ENCODE measurements around the gene KIRREL3. TPM values are rescaled to one million over a fixed set of nuclear protein-coding genes. Genes with fewer than 3 reads are reported as not detected.

KIRREL3 gene
- polyA plus RNA-seq, 3 donors: 2.1 to 2.6 (median 2.5) TPM

DNA sequence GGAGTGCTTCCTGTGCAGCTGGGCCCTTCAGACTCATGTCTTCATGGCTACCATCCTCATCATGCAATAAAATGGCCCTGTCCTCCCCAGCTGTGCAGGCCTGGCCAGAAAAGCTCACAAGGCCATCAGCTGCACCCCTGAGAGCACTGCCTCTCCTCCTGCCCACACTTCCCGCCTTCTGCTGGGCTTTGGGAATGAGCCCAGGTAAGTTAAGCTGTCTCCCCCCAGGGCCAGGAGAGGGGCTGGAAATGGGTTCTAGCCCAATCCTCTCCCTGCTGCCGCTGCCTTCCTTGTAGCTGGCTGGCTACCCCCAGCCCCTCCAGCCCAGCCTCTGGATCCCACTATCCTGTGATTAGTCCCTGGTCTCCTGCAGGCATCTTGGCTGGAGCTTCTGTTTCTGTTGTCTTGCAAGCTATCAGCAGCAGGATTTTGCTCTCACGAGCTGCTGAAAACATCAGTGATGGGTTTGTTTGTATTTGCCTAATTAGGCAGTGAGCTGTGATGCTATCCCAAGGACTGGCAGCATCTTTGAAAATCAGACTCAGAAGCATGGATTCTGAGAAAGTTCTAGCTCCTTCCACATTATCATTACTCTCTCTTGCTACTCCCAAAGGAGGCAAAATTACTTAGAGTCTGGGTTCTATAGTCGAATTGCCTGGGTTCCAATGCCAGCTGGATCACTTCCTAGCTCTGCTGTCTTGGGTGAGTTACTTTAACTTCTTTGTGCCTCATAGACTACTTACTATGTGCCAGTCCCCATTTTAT is 476.9 kb downstream of the KIRREL3 start:
- no peak for DNase-seq (ENCODE audit: extremely low read depth in 1 of 11, low read depth in 9 of 11, low spot score in 4 of 11)

GRCh38 chr11:126522606-126523005 is 478.0 kb downstream of the KIRREL3 start:
- DNase-seq (ENCODE audit: extremely low read depth in 1 of 11, low read depth in 9 of 11, low spot score in 4 of 11): no peak

DNA sequence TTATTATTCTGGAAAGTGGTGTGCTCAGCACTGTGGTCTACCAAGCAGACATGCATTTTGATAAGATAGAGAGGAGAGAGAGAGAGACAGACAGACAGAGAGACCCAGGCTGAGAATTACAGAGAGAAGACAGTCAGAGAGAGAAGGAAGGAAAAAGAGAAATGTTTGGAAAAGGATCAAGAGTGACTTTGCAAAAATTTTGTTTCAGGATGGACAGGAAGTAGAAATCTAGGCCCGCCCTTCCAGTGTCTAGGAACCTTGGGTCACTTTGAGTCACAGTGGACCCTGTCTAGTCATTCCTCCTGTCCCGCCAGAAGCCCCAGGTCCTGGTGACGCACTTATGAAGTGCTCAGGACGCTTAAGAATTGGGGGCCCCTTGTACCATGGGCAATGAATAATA is 478.4 kb downstream of the KIRREL3 start:
- no peak for DNase-seq (ENCODE audit: extremely low read depth in 1 of 11, low read depth in 9 of 11, low spot score in 4 of 11)

DNA sequence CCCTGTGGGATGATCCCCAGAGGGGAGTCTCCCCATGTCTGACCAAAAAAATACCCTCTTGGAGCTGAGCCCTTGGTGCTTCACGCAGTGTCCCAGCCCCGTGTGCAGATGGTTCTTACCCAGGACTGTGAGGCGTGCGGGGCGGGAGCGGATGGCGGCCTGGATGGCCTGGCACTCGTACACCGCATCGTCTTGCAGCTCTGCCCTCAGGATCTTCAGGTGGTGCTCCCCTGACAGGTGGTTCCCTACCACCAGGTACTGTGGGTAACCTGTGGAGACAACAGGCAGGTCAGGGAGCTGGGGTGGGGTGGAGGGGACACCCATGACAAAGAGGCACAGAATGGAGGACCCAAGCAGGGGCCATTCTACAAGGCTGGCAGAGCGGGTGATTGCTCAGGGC is 479.4 kb downstream of the KIRREL3 start:
- no peak for DNase-seq (ENCODE audit: extremely low read depth in 1 of 11, low read depth in 9 of 11, low spot score in 4 of 11)

DNA sequence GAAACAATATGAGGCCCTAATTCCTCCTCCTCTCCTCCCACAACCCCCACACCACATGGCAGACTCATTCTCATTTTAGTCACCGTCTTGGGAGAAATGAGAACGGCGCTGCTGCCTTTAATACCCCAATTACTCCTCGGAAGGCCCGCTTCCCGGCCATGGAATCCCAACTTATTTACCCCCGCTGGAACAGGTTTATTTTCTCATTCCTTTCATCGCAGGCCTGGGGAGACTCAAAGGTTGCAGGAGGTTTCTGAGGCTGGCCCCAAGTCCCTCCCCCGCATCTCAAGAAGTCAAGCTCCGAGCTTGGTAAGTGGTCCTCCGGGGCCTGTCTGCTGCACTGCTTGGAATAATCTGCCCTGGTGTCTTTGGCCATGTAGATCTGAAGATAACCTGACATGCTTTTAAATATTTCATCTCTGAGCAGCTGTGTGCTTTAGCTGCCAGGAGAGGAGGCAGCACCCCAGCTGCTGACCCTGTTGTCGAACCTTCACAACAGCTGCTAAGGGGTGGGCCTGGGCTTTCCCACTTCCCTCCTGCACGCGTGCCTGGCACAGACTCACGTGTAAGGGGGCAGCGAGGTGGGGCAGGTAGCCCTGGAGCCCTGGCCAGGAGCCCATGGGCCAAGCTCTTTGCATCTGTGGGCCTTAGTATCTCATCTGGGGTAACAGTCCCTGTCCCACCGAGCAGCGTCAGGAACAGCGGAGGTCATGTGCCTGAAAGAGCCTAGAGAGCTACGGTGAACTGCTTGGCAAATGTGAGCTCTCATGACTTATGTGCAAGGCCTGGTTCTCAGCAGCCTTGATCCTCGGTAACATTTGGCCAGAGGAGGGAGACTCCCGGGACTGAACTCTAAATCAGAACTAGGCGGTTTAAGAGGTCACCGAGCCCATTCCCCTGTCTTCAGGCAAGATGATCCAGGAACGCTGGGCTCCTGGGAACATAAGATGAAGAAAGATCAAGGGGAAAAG is 480.5 kb downstream of the KIRREL3 start:
- no peak for DNase-seq (ENCODE audit: extremely low read depth in 1 of 11, low read depth in 9 of 11, low spot score in 4 of 11)

- no peak for DNase-seq (ENCODE audit: extremely low read depth in 1 of 11, low read depth in 9 of 11, low spot score in 4 of 11)
Measured at GRCh38 chr11:126518972-126519690, 481.4 kb downstream of the KIRREL3 start.

DNA sequence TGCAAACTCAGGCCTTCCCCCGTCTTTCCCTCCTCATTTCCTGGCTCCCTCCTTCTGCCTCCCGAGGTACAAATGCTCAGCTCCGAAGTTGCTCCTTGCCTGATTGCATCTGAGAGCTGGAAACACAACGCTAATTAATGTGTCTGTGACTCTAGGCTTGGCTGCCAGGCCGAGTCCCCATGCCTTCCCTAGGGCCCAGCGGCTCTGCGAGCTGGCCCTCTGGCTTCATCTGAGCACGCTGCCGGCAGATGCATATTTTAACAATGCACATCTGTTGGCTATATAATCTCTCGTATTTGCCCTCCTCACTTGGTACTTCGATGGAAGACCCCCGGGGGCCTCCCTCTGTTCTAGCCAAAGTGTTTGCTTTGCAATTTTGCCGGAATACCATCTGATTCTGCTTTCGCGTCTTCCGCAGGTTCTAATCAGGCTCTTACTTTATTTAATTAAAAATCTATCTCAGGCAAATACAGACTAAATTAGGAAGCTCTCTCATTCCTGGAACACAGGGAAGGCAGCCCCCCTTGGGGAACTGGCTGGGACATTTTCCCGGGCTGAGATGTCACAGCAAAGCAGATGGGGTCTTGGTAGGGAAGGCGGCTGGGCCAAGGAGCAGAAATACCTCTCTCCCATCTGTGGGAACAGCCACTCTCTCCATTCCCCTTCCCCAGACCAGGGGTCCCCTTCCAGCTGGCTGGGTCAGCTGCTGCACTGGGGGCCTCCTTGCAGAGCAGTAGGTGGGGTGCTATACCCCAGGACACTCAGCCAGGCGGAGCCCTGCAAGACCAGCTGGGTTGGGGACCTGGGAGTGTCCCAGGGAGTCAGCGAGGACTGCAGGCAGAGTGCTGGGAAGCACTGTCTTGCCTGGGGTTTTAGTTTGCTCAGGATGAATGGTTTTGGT is 482.2 kb downstream of the KIRREL3 start:
- no peak for DNase-seq (ENCODE audit: extremely low read depth in 1 of 11, low read depth in 9 of 11, low spot score in 4 of 11)

- no peak for DNase-seq (ENCODE audit: extremely low read depth in 1 of 11, low read depth in 9 of 11, low spot score in 4 of 11)
Measured at GRCh38 chr11:126515501-126515900, 485.1 kb downstream of the KIRREL3 start.

DNA sequence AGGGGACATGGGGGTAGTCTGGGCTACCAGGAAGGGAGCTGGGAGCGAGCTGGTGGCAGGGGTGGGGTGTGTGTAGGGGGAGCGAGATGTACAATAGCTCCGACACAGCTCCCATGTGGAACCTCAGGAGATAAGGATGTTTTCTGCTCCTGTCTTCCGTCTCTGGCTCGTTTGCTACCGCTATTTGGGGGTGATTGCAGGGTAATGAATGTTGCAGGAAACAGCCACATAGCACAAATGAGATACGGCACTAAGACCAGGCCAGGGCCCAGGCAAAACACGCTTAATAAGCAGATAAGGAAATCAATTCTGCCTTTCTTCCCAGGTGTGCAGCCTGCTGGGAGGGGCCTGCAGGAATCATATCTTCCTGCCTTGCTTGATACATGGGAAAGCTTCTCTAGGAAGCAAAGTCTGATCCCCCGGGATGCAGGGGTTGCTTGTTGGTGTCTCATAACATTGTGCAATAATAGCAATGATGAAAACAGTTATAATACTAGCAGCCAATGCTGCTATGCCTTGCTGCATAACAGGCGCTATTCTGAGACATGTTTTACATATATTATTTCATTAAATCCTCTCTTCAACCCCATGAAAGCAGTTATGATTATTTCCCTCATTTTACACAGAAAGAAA is 486.4 kb downstream of the KIRREL3 start:
- DNase-seq (ENCODE audit: extremely low read depth in 1 of 11, low read depth in 9 of 11, low spot score in 4 of 11): no peak

DNA sequence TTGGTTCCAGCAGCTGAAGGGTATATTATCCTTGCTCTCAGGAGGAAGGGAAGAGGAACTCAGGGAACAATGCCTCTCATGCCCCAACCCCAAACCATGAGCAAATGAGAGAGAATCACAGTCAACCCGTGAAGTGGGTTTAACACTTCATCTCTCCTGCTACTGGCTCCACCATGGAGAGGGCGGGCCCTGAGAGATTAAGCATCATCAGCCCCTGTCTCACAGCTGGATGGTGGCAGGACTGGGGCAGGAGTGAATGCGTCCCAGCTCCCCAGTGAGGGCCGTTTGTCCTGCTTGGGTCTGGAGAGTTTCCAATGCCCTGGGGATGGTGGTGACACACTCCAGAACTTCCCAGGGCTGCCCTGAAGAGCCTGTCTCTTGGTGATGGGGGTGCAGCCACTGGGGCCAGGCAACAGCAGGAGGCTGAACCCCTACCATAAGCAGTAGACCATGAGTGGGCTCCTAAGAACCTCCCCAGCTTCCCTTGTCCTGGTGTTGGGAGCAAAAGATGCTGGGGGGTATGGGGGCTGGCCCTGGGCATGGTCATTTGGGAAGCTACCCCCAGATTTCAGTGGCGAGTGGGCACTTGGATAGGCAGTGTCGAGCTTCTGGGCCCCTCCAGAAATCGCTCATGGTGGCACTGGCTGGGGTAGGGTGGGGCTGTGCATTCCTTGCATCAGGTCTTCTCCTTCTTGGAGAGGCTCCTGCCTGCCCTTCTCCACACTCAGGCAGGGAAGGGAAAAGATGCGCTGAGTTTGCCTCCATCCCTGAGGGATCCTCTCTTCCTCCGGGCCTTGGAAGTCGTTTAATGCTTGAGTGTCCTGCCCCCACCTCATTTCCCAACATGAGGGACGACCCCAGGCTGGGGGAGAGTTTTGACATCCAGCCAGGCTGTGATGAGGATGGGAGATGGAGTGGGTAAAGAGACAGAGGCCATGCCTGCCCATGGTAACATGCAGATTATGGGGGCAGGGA is 487.5 kb downstream of the KIRREL3 start:
- DNase-seq (ENCODE audit: extremely low read depth in 1 of 11, low read depth in 9 of 11, low spot score in 4 of 11): no peak

DNA sequence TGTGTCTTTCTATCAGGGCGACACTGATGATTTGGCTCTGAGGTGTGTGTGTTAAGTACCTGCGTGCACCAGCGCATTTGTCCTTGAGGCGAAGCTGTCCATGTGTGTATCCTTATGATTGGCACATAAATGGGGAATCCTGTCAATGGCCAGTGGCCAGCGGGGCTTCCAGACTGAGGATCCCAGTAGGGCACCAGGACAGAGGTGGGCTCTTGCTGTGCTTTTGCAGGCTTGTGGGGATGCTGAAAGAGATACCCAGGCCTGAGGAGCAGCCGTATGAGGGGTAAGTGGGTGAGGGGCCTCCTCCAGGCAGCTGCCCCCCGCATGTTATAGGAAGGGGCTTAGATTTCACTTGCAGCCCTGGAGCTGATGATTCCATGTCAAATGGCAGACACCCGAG is 488.3 kb downstream of the KIRREL3 start:
- DNase-seq (ENCODE audit: extremely low read depth in 1 of 11, low read depth in 9 of 11, low spot score in 4 of 11): no peak

DNA sequence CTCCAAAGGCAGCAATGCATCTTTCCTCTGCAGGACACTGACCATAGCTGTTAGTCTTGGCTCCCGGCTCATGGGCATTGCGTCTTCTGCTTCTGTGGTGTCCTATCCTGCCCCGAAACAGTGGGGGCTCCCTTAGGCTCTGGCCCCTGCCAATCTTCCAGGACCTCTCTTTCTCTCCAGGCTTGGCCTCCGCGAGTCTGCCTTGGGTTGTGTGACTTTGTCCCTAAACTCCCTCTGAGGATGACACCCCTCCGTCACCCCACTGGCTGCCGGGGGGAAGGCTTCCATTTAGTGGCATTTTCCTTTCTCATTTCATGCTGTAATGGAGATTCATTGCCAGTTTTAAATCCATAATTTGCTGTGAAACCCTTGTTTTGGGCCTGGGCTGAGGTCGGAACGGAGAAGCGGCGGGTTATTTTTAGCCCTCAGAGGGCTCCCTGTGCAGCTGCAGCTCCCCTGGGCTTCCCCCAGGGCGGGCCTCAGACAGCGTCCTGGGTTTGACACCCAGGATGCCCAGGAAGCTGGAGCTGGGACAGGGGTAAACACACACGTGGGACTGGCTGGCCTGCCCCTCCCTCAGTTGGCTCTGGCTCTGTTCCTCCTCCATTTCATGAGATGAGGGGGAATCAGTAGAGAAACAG is 489.0 kb downstream of the KIRREL3 start:
- no peak for DNase-seq (ENCODE audit: extremely low read depth in 1 of 11, low read depth in 9 of 11, low spot score in 4 of 11)

- DNase-seq (ENCODE audit: extremely low read depth in 1 of 11, low read depth in 9 of 11, low spot score in 4 of 11): no peak
Measured at GRCh38 chr11:126510621-126511370, 489.8 kb downstream of the KIRREL3 start.

DNA sequence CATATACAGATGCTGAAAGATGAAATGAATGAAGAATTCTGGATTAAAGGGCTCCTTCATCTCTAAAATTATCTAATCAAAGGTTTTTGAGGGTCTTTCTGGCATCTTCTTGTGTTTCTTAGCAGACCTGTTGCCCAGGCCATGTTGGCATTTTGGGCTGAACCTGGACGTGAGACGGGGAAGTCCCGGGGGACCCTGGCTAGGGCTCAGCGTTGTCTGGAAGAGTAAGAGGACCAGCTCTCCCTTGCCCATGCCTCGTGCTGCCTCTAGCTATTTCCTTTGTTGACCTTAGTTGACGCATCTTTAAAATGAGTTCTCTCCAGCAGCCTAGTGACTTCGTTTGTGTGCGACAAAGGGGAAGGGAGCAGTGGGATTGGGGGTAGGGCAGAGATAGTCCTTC is 492.9 kb downstream of the KIRREL3 start:
- DNase-seq (ENCODE audit: extremely low read depth in 1 of 11, low read depth in 9 of 11, low spot score in 4 of 11): no peak

DNA sequence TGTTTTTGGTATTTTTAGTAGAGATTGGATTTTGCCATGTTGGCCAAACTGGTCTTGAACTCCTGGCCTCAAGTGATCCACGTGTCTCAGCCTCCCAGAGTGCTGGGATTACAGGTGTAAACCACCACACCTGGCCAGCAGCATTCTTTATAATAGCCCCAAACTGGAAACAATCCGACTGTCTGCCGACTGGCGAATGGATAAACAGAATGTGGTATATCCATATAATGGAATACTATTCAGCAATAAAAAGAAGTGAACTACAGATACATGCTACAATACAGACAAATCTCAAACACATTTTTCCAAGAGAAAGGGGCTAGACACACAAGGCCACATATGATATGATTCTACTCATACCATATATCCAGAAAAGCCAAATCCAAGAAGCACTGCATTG is 493.8 kb downstream of the KIRREL3 start:
- no peak for DNase-seq (ENCODE audit: extremely low read depth in 1 of 11, low read depth in 9 of 11, low spot score in 4 of 11)

DNA sequence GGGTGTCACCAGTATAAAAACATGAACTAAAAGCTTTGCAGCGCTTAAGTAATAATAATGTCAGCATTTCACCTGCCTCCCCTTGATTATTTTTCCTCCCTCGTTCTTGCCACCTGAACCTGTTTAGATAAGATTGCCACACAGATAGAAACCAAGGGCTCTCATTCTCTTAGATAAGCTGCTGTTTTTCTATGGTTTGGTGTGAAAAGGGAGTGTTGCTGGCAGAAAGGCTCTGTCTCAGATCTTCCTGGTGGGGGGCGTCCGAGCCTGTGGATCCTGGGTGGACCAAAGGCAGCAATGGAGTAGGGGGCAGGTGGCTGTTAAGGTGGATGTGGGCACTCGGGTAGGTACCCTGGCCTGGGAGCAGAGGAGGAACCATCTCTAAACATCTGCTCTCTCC is 497.6 kb downstream of the KIRREL3 start:
- no peak for DNase-seq (ENCODE audit: extremely low read depth in 1 of 11, low read depth in 9 of 11, low spot score in 4 of 11)

All from renal cortex interstitium (tissue), 11 donors.